Type B pancreatic cell (in vitro differentiated cells): ENCODE results near the gene UPP1. TPM values are rescaled to one million over a fixed set of nuclear protein-coding genes. Genes with fewer than 3 reads are reported as not detected.

ENCODE experiments used
- DNase-seq: peaks from one replicate; pipeline ENCODE4 v3.0.0; 2021; ENCODE audit warnings: mixed read lengths; ENCODE audit not compliant: unreplicated experiment; ENCODE audit errors: extremely low spot score
- H3K27ac Mint-ChIP-seq: 2 replicates; pipeline ENCODE4 v1.8.0; 2021; ENCODE audit warnings: mild to moderate bottlenecking, mixed read lengths
- H3K27me3 Mint-ChIP-seq: 2 replicates; pipeline ENCODE4 v1.8.0; 2021; ENCODE audit warnings: mixed read lengths
- H3K36me3 Mint-ChIP-seq: 2 replicates; pipeline ENCODE4 v1.8.0; 2021; ENCODE audit warnings: mixed read lengths
- H3K4me1 Mint-ChIP-seq: one replicate; pipeline ENCODE4 v1.8.0; 2021; ENCODE audit warnings: mixed read lengths; ENCODE audit not compliant: unreplicated experiment
- H3K4me3 Mint-ChIP-seq: 2 replicates; pipeline ENCODE4 v1.8.0; 2021; ENCODE audit warnings: mild to moderate bottlenecking, mixed read lengths
- H3K9me3 Mint-ChIP-seq: 2 replicates; pipeline ENCODE4 v1.8.0; 2021; ENCODE audit warnings: mixed read lengths
- CTCF ChIP-seq: fragments of 200-600 bp; sonication (generic); conservative IDR thresholded peaks from 2 replicates; pipeline ENCODE4 v1.5.0; 2021; ENCODE audit warnings: antibody characterized with exemption, mild to moderate bottlenecking
- long read RNA-seq: library from polyadenylated mRNA; unstranded; transcript quantifications from one replicate; pipeline ENCODE4 v2.0.0, GENCODE V29; 2020
- total RNA-seq: library from RNA; stranded (reverse); gene quantifications from 2 replicates; pipeline ENCODE4 v1.2.1, GENCODE V29; 2021; ENCODE audit warnings: low replicate concordance

The UPP1 gene
- total RNA-seq: 14.3 and 15.8 TPM in 2 replicates
- long read RNA-seq, transcript UPP1-203 (9 exons, 1,375 nt): major isoform, 18 of 26 reads
- long read RNA-seq, partial matches to known transcripts: 1 of 26 reads
- long read RNA-seq, other reads (novel, unspliced or antisense): 3 of 26 reads

GRCh38 chr7:48089046-48090003 is at the start of gene UPP1:
UPP1 (plus strand) TSS chr7:48089265; CDS start chr7:48094784, 5,519 bp downstream.
- peak; percentile 83 for DNase-seq
- Mint-ChIP-seq H3K27ac (peak within 1 kb of the TSS; percentile 91), H3K9me3 (no peaks in the 10 kb centered on the region), H3K4me1 (peaks cover 13% of the 10 kb centered on the region), H3K36me3 (peaks cover 4% of the 10 kb centered on the region), H3K27me3 (peaks cover 29% of the 10 kb centered on the region), H3K4me3 (peak within 1 kb of the TSS; percentile 92)
- no peak for TF ChIP-seq CTCF

- H3K27ac Mint-ChIP-seq: no peak overlapping the region
These were observed 48.0 kb upstream of the UPP1 start for GRCh38 chr7:48040944-48041652.

GRCh38 chr7:48041653-48041970 is 47.5 kb upstream of the UPP1 start:
- H3K27ac Mint-ChIP-seq: no peak overlapping the region
- H3K27me3 Mint-ChIP-seq: peaks cover 54% of the 10 kb centered on the region
- H3K36me3 Mint-ChIP-seq: no peaks in the 10 kb centered on the region
- H3K4me3 Mint-ChIP-seq: no peak overlapping the region
- no peaks in the 10 kb centered on the region for H3K9me3 Mint-ChIP-seq
- no peak for TF ChIP-seq CTCF
- H3K4me1 Mint-ChIP-seq: no peaks in the 10 kb centered on the region
- no peak for DNase-seq

More at GRCh38 chr7:48040944-48041652, 48.0 kb upstream of the UPP1 start:
- no peak overlapping the region for H3K4me3 Mint-ChIP-seq
- H3K27me3 Mint-ChIP-seq: peaks cover 54% of the 10 kb centered on the region
- no peaks in the 10 kb centered on the region for H3K36me3 Mint-ChIP-seq
- no peaks in the 10 kb centered on the region for H3K4me1 Mint-ChIP-seq
- TF ChIP-seq CTCF: no peak
- DNase-seq: no peak
- no peaks in the 10 kb centered on the region for H3K9me3 Mint-ChIP-seq

GRCh38 chr7:48042216-48042615 is 46.8 kb upstream of the UPP1 start:
- TF ChIP-seq CTCF: no peak
- Mint-ChIP-seq H3K9me3 (no peaks in the 10 kb centered on the region), H3K4me1 (no peaks in the 10 kb centered on the region), H3K36me3 (no peaks in the 10 kb centered on the region), H3K27ac (no peak overlapping the region), H3K27me3 (peaks cover 49% of the 10 kb centered on the region), H3K4me3 (no peak overlapping the region)
- DNase-seq: no peak

GRCh38 chr7:48042636-48043035 is 46.4 kb upstream of the UPP1 start:
- Mint-ChIP-seq H3K9me3 (no peaks in the 10 kb centered on the region), H3K4me3 (no peak overlapping the region), H3K4me1 (no peaks in the 10 kb centered on the region), H3K27ac (no peak overlapping the region), H3K36me3 (no peaks in the 10 kb centered on the region), H3K27me3 (peaks cover 45% of the 10 kb centered on the region)
- DNase-seq: no peak
- no peak for TF ChIP-seq CTCF
